C4-2B (cell line): ENCODE measurements around the gene OR2B2.

Experiments used
- CTCF ChIP-seq: fragments of 450-650 bp; conservative IDR thresholded peaks from 2 replicates; pipeline ENCODE4 v1.5.1; 2017; ENCODE audit warnings: mild to moderate bottlenecking
- ZFX ChIP-seq: fragments of 450-650 bp; IDR thresholded peaks from 2 replicates; pipeline ENCODE4 v1.6.1; 2017

- TF ChIP-seq CTCF (no peak), ZFX (no peak)
Measured at GRCh38 chr6:27902335-27903314, 9.6 kb downstream of the OR2B2 start.
